GM21360 (cell line): ENCODE data around the gene TBC1D1.

Experiments
- ATAC-seq: cut with Tn5 transposase; IDR thresholded peaks from one replicate; pipeline ENCODE4 v1.9.1; 2021; ENCODE audit warnings: mild to moderate bottlenecking, moderate library complexity; ENCODE audit not compliant: unreplicated experiment

The TBC1D1 gene

DNA sequence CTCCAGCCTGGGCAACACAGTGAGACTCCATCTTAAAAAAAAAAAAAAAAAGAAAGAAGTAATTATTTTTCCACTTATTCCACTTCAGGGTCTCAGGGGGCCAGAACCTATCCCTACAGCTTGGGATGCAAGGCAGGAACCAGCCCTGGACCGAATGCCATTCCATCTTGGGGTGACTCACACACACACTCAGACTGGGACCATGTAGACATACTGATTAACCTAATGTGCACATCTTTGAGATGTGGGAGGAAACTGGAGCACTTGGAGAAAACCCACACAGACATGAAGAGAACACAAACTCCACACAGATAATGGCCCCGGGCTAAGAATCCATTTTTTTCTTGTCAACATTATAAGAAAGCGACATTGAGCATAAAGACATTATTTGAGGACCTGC, 201.8 kb downstream of the TBC1D1 start:
- ATAC-seq = no peak

DNA sequence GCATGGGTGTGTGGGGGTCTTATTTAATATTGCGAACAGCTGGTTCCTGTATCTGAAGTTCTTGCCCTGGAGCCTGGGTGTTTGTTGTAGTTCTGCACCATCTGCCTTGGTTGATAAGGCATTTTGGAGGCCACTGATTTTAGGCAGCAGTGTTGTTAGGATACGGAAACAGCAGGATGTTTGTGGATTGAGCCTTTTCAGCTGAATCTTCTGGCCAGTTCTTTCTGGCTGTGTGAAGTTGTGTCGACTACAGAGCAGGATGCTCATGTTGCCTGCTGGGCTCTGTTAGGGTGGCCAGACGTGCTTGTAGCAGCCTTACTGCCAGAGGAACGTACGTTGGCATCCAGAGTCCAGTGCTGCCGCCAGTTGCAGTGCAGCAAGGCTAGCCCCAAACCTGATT, 203.5 kb downstream of the TBC1D1 start:
- ATAC-seq = no peak

GRCh38 chr4:38095691-38096090, 204.8 kb downstream of the TBC1D1 start:
- ATAC-seq = no peak

DNA sequence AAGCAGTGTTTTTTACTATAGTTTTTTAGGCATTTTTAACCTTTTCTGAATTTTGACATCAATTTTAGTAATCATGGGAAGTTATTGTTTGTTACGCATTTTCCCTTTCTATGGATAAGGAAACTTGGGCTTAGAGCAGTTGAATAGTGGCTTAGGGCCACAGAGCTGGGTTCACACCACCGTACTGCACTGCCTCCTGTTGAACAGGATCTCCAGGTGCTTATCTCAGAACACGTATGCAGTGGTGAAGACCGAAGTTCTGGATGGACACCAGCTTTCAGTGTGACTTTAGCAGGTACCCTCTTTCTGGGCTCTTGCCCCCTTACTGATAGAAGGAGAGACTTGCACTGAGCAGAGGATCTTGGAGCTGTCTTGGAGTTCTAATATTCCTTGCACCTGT, 206.9 kb downstream of the TBC1D1 start:
- ATAC-seq = no peak

GRCh38 chr4:38099020-38099600, 208.2 kb downstream of the TBC1D1 start:
- no peak for ATAC-seq

- ATAC-seq = no peak
These were observed 209.1 kb downstream of the TBC1D1 start for GRCh38 chr4:38099908-38100407.

GRCh38 chr4:38100474-38101255, 209.8 kb downstream of the TBC1D1 start:
- ATAC-seq = no peak

DNA sequence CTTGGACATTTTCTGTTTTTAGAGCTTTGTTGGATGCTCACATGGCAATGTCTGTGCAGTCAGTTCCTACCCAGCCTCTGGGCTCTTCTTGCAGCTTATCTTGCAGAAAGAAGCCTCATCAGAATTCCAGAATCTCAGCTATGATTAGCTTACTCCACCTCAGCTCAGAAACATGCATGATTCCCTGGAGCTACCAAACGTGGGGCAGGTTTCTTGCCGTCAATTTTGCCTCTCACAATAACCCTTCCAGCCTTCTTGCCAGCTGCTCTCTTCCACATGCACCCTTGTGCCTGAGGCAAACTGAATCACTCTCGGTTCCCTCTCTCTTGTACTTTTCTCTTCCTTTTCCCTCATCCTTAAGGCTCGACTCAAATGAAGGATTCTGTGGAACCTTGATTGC, 210.7 kb downstream of the TBC1D1 start:
- no peak for ATAC-seq

DNA sequence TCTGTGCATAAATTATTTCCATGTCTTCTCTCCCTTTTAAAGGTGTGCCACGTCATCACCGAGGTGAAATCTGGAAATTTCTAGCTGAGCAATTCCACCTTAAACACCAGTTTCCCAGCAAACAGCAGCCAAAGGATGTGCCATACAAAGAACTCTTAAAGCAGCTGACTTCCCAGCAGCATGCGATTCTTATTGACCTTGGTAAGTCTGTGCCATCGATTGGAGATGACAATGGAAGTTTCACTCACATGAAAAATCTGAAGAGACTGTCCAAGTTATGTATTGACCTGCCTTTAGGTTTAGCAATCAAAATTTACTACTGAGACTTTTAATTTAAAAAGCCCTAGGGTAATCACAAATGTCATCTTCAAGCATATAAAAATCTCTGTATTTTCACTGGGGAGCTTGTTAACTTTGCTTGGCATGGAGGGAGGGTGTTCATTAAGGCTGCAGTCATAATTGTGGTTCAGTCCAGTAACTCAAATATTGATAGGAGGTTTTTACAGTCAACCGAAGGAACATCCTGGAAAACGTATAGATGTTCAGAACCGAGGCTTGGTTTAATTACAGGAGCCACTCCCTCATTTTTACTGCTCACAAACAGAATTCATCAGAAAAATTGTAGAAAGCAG, 212.2 kb downstream of the TBC1D1 start:
- ATAC-seq = no peak

- ATAC-seq = no peak
These were observed 214.8 kb downstream of the TBC1D1 start for GRCh38 chr4:38105475-38106220.

DNA sequence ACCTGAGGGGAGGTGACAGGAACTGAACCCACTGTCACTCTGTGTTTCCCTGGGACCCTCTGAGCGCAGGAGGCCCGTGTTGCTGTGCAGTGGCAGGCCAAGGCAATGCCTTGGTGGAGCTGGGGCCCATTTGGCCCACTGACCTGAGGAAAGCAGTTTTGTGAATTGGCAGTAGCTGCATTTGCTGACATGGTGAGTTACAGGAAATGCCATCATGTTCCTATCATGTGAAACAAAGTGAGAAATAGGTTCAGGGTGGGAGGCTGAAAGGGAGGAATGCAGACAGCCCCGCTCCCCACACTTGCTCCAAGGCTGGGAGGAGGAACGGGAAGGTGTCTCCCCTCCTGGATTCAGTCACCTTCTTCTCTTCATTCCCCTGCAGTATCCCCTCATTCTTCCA, 215.4 kb downstream of the TBC1D1 start:
- ATAC-seq = no peak

DNA sequence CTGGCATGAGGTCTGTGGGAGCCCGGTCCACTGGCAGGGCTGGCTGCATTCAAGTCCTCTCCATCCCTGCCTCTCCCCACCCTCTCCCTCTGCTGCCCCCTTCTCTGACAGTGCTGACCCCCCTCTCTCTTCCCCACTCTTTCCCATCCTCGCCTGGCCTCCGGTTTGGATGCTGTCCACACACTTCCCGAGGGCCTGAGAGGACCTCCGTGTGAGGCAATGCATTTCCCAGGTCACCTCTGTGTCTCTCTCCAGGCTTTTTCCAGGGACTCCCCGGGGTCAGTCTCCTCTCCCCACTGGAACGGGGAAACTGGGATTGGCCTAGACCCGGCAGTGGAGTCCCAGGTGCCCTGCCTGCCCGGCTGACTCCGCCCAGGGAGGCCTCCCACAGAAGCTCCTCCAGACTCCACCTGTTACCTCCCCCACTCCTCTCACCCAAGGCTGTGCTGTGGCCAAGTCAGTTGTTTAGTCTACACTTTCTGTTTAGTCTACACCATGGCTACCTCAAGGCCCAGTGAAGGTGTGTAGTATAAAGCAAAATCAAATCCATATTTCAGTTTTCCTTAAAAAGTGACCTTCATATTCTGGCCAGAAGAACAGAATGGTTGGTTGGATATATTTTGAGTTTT, 216.1 kb downstream of the TBC1D1 start:
- no peak for ATAC-seq

- ATAC-seq = no peak
These were observed 216.9 kb downstream of the TBC1D1 start for GRCh38 chr4:38107818-38108217.

DNA sequence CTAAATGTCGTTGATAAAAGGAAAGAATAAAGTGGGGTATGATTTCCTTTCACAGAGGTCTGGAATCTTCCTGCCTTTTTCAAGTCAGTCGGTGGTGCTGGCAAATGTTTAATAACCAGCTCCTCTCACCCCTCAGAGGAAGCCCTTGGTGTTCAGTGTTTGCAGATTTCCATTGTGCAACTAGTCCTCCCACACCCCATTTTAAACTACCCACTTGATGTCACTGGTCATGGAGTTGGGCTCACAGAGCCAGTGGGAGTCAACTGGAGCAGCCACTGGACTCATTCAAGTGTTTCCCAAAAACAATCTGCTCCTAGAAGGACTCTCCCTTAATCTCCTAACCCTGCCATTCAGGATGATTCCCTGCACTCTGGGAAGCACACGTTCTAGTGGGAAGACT, 218.5 kb downstream of the TBC1D1 start:
- ATAC-seq = no peak

DNA sequence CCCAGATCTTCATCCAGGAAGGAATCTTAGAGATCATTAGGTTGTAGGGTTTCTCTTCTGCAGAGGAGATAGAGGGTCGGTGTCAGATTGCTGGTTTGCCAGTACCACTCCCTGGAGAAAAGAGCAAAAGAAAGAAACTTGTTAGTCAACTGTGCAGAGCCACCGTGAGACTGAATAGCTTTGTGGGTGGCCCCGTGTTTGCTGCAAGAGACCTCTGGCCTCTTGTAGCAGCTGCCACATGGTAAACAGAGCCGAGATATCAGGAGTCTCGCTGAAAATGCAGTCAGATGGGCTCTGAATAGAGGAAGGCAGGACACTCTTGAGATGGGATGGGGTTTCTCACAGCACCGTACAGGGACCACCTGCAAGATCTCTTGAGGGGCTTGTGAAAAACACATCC, 219.0 kb downstream of the TBC1D1 start:
- no peak for ATAC-seq

DNA sequence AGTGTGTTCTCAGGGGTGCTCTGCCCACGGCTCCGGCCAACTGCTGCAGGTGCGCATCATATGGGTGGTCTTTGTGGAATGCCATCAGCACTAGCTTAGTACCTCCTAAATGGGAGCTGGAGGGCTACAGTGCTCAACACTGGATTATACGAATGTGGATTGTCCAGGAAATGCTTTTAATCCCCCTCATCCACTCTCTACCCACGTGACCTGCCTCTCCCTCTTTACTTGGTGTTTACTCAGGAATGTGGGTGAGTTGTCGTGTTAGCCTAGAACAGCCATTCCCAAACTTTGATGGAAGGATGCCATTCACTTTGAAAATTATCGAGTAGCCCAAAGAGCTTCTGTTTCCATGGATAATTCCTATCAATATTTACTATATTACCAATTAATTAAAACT, 220.1 kb downstream of the TBC1D1 start:
- no peak for ATAC-seq

GRCh38 chr4:38111717-38112116, 220.8 kb downstream of the TBC1D1 start:
- ATAC-seq = no peak

GRCh38 chr4:38113132-38113531, 222.2 kb downstream of the TBC1D1 start:
- no peak for ATAC-seq

- no peak for ATAC-seq
These were observed 222.7 kb downstream of the TBC1D1 start for GRCh38 chr4:38113551-38113950.

DNA sequence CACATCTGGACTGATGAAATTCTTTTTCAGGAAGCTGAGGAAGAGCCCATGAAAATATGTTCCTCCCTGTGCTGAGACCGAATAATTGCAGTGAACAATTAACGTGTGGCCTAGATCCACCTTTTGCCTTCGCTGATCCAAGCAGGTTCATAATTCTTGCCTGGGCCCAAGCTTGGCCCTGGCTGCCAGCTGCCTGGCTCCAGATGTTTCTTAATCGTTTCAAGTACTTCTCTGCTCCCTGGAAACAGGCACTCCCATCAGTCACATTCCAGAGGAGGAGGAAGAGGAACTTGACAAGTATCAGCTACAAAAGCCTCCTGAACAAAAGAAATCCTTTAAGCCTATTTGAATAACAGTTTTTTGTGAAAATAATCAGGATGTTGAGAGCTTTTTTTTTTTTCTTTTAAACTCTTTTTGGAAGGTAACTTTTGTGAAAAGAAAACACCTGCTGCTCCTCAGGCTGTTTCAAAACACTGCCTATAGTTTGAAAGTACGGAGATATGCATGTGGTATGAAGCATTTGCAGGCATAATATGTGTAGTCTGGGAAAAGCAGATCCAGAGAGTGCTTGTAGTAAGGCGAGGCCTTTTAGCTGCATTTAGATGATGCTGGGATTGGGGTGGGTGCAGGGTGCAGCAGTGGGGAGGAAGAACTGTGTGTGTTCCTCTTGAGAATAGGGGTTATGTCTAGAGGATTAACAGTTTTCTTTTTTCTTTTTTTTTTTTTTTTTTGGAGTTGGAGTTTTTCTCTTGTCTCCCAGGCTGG, 223.7 kb downstream of the TBC1D1 start:
- no peak for ATAC-seq
